G401.6 (cell line): ENCODE data around the gene KARS1.

Source experiments
- FAIRE-seq: peaks from 2 replicates; lab custom pipeline; 2012; peaks lifted over from hg19 to GRCh38; lab: Jason Lieb, UNC

Gene KARS1

DNA sequence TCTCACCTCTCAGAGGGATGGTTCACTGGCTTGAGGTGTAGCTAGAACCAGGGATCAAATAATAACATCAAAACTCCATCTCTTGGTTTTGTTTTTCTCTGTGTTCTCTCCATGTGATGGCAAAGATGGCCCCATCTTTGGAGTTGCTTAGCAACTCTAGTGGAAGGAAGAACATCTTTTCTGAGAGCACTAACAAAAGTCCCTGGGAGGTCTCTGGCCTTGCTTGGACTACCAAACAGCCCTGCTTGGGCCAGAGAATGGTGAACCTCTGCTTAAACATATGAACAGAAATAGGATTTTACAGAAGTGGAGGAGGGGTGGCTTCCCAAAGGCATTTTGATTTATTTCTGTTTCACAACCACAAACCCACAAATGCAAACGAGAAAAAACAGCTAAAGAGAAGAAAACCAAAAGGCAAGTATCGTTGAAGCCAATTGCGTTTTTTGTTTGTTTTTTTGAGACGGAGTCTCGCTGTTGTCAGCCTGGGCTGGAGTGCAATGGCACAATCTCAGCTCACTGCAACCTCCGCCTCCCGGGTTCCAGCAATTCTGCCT is 68.1 kb downstream of the KARS1 start:
- no peak for FAIRE-seq

- FAIRE-seq, result no peak
These were observed 68.7 kb downstream of the KARS1 start for GRCh38 chr16:75578725-75579124.

- FAIRE-seq, result no peak
These were observed 69.3 kb downstream of the KARS1 start for GRCh38 chr16:75578212-75578611.
